Raji (cell line): ENCODE results near the gene SLCO1B1.

Experiments used
- POLR2A ChIP-seq: IDR thresholded peaks from 2 replicates; pipeline ENCODE4 v1.6.1; 2011; ENCODE audit warnings: low read depth, low read length, control low read depth; ENCODE audit not compliant: insufficient read depth

The SLCO1B1 gene

DNA sequence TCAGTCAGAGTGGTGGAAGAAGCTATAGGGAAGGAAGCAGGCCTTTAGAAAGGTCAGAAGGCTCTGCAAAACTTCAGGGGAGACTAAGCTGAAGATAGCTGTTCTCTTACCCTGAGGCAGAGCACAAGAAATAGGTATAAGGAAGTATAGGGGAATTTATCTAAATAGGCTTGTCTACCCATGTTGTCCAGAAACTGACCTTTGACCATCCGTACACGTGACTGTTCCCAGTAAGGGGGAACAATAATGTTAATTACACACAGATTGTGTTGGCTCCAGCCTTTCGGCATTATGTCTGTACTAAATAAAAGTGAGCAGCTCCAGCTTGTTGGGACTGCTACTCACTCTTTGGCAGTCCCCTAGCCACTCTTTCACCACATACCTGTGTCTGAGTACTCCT lies 59.0 kb downstream of the SLCO1B1 start:
- TF ChIP-seq POLR2A: no peak

DNA sequence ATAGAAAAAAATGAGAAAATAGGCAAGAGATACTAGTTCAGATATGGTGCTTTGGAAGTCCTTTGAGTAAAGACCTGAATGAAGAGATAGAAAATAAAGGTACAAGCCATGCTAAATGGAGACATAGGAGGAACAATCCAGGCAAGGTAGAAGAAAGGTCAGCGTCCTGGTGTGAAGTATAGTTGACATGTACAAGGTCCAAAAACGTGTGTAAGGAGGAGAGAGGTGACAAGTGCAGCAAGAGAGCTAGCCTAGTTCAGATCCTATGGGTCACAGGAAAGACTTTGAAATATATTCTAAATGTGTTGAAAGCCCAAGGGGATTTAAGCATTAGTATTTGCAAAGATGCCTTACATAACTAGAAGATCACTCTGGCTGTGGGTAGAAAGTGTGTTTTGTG lies 88.2 kb downstream of the SLCO1B1 start:
- TF ChIP-seq POLR2A: no peak

DNA sequence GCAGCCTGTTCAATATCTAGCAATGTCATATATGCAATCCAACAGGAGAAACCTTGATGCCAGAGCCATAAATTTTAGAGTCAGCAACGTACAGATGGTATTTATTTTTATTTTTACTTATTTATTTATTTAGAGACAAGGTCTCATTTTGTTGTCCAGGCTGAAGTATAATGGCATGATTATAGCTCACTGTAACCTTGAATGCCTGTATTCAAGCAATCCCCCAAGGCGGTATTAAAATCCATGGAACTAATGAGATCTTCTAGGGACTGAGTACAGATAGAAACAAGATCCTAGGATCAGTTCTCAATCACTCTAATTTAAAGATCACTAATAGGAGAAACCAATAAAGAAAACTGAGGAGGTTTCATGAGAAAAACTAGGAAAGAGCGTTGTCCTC lies 89.3 kb downstream of the SLCO1B1 start:
- no peak for TF ChIP-seq POLR2A

DNA sequence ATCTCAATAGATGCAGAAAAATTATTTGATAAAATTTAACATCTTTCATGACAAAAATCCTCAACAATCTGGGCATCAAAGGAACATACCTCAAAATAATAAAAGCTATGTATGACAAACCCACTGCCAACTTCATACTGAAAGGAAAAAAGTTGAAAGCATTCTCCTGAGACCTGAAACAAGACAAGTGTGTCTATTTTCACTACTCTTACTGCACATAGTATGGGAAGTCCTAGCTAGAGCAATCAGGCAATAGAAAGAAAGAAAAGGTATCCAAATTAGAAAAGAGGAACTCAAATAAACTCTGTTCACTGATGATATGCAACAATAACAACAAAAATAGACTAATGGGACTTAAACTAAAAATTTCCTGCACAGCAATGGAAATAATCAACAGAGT lies 90.1 kb downstream of the SLCO1B1 start:
- TF ChIP-seq POLR2A: no peak

DNA sequence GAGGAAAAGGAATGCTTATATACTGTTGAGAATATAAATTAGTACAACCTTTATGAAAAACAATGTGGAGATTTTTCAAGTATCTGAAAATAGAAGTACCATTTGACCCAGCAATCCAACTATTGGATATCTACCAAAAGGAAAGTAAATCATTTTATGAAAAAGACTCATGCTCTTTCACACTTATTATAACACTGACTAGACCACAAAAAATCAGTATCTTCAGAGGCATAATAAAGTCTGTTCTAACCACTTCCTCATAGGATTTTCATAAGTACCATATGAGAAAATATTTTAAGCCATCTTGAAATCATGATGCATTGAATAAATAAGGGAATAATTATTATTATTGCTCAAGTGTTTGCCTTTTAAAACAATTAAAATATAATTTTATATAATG lies 90.8 kb downstream of the SLCO1B1 start:
- no peak for TF ChIP-seq POLR2A

DNA sequence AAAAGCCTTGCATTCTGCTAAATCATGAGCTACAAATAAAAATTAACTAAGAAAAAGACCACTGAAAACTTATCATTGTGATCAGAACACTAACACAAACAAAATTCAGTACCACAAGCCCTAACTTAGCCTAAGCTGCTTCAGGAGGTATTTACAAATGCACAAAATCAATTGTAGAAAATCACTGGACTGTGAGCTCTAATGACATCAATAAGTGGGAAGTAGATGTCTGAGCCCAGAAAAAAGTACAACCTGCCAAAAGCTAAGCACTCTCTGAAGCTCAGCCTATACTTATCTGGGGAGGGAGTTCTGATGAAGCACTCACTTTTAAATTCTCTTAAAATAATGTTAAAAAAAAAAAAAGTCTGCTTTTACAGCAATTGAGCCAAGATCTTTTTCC lies 92.9 kb downstream of the SLCO1B1 start:
- no peak for TF ChIP-seq POLR2A

DNA sequence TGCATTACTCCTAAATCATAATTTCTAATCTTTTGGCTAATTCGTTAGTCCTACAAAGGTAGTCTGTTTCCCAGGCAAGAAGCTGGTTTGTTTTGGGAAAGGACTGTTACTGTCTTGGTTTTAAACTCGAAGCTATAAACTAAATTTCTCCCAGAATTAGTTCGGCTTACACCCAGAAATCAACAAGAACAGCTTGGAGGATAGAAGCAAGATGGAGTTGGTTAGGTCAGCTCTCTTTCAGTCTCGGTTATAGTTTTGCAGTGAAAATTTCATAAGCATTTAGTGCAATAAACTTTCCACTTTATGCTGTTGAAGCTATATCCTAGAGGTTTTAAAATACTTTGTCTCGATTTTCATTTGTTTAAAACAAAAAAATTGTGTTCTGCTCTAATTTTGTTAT lies 103.4 kb downstream of the SLCO1B1 start:
- no peak for TF ChIP-seq POLR2A

DNA sequence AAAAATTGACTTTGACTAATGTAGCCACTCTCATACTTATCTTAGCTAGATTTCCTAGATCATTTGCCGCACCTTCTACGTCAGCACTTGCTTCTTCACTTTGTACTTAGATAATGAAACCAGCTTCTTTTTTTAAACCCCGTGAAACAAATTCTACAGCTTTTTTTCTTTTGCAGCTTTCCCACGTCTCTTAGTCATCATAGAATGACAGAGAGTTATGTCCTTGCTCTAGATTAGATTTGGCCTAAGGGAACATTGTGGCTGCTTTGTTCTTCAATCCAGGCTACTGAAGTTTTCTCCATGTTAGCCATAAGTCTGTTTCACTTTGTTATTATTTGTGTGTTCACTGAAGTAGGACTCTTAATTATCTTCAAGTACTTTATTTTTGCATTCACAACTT lies 108.9 kb downstream of the SLCO1B1 start:
- no peak for TF ChIP-seq POLR2A

DNA sequence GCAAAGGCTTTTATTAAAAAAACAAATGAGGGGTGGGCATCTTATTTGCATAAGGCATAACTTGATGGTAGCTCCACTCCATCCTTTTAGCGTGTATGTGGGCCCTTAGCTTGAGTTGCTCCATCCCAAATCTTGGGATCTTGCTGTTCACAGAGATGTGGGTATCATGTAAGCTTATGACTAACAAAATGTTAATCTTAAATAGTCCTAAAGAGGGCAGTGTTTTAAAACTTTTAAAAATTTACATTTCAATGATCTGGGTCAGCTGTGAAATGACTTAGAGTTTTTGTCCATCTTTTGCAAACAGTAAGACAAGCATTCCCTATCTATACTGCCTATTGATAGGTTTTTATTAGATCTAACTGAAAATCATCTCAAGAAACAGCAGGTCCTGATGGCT lies 117.7 kb downstream of the SLCO1B1 start:
- TF ChIP-seq POLR2A: no peak

DNA sequence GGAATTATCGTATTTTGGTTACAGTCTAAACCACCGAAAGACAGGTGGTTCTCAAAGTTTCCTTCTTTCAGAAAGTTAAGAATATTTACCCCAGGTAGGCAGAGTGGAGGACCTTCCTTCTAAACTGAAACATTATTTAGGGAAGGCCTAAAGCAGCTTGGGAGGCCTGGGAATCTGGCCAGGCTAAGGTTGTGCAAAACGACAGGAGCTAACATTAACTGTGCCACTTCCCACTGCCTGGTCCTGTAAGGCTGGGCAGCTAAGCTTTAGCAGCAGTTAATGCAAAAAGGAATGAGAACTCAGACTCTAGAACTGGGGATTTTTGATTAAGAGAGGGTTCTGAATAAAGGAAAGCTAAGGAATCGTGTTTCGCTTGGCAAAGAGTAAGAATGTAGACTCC lies 121.1 kb downstream of the SLCO1B1 start:
- no peak for TF ChIP-seq POLR2A

DNA sequence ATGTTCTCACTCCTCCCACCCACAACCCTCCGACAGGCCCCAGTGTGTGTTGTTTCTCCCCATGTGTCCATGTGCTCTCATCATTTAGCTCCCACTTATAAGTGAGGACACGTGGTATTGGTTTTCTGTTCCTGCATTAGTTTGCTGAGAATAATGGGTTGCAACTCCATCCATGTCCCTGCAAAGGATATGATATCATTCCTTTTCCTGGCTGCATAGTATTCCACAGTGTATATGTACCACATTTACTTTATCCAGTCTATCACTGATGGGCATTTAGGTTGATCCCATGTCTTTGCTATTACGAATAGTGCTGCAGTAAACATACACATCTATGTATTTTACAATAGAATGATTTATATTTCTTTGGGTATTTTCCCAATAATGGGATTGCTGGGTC lies 126.2 kb downstream of the SLCO1B1 start:
- TF ChIP-seq POLR2A: no peak

DNA sequence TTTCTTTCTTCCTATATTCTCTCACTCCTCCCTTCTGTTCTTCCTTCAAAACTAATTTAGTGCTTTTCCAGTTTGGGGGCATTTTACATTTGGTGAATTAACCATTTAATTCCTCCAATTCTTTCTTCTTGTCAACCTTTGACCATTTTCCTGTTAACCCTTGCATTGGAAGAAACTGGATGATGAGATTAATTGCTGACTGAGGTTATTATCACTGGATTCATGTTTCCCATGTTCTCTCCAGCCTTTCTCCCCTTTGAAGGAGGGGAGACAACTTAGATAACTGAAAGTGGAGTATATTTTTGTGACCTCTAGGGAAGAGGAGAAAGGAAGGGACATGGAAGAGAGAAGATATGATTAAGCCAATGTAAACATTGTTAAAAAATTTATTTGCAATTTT lies 133.2 kb downstream of the SLCO1B1 start:
- TF ChIP-seq POLR2A: no peak

DNA sequence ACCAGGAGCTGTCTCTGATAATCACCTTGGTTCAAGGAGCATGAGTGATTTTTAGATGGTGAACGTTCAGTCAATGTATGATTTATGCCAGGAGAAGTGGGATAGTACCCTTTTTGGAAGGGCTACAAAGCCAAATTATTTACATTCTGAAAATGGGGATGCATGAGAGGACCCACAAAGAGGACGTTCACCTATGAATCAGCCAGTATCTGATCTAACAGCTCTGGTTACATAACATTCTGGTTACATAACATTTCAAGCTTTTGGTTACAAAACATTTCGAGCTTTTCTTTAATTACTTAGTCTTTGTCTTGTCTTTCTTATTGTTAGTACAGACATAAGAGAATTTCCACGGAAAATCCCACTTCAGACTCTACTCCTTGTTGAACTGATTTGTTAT lies 134.9 kb downstream of the SLCO1B1 start:
- no peak for TF ChIP-seq POLR2A

DNA sequence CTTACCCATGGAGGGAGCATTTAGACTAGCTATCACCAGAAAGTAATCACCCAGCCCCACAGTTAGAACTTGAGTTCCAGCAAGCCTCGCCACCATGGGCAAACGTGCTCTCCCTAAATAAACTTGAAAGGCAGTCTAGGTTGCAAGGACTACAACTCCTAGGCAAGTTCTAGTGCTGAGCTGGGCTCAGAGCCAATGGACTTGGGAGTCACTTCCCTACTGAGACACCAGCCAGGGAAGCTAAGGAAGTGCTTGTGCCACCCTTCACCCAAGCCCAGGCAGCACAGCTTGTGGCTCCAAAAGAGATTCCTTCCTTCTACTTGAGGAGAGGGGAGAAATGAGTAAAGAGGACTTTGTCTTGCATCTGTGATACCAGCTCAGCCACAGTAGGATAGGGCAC lies 145.8 kb downstream of the SLCO1B1 start:
- no peak for TF ChIP-seq POLR2A
